GDM1 (cell line): ENCODE measurements around the gene ILF3.

Experiments
- DNase-seq: peaks from one replicate; lab custom pipeline; 2025; lab: John Stamatoyannopoulos, UW

ILF3 gene

GRCh38 chr19:10730932-10731331 is 76.8 kb downstream of the ILF3 start:
- no peak for DNase-seq

DNA sequence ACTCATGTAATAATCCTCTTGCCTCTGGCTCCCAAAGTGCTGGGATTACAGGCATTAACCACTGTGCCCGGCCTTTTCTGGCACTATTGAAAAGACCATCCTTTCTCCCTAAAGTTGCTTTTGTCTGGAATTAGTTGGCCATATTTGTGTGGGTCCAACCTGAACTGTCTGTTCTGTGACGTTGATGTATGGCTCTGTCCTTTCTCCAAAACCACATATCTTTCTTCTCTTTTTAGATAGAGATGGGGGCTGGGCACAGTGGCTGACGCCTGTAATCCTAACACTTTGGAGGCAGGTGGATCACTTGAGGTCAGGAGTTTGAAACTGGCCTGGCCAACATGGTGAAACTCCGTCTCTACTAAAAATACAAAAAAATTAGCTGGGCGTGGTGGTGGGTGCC is 81.6 kb downstream of the ILF3 start:
- DNase-seq: no peak

- DNase-seq: no peak
Observed at GRCh38 chr19:10736189-10736588, 82.0 kb downstream of the ILF3 start.

DNA sequence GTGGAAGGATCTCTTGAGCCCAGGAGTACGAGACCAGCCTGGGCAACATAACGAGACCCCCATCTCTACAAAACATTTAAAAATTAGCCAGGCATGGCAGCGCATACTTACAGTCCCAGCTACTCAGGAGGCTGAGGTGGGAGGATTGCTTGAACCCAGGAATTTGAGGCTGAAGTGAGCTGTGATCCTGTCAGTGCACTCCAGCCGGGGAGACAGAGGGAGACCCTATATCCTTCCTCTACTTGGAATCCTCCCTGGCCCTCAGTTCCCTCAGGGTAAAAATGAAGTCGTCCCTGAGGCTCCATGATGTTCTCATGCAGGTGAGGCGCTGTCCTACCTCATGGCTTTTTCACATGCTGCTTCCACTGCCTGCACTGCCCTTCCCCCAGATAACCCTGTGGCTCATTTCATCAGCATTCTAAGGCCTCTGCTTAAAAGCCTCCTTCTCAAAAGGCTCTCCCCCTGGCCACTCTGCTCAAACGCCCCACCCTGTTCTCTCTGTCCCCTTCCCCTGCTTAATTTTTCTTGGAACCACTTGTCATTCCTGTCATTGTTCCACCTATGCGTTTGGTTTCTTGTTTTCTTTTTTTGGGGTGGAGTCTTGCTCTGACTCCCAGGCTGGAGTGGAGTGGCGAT is 82.9 kb downstream of the ILF3 start:
- DNase-seq: no peak

GRCh38 chr19:10737722-10738121 is 83.6 kb downstream of the ILF3 start:
- DNase-seq: no peak

DNA sequence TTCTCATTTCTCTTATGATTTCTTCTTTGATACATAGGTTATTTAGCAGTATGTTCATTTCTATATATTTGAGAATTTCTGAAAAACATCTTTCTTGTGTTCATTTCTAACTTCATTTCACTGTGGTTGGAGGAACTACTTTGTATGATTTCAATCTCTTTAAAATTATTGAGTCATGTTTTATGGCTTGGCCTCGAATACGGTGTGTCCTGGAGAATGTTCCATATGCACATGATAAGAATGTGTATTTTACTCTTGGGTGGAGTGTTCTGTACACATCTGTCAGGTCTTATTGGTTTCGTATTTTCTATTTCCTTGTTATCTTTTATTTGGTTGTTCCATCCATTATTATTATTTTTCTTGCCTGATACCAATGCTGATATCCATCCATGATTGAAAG is 86.7 kb downstream of the ILF3 start:
- no peak for DNase-seq
